AG09319 (cell line): ENCODE data around the gene RECQL5.

ENCODE experiments used
- DNase-seq: peaks from one replicate; pipeline ENCODE4 v3.0.0-alpha.2; 2010; ENCODE audit warnings: low read depth; ENCODE audit errors: extremely low read depth
- CTCF ChIP-seq: IDR thresholded peaks from 2 replicates; pipeline ENCODE4 v1.5.1; 2011; ENCODE audit warnings: low read depth, mild to moderate bottlenecking, inconsistent platforms, low read length, moderate library complexity

Gene RECQL5

GRCh38 chr17:75643643-75644017 is 23.3 kb downstream of the RECQL5 start:
- TF ChIP-seq CTCF: no peak
- no peak for DNase-seq

GRCh38 chr17:75642784-75643642 is 23.9 kb downstream of the RECQL5 start:
- TF ChIP-seq CTCF: no peak
- no peak for DNase-seq

- no peak for TF ChIP-seq CTCF
- no peak for DNase-seq
Observed at GRCh38 chr17:75642182-75642783, 24.7 kb downstream of the RECQL5 start.

- TF ChIP-seq CTCF: no peak
- no peak for DNase-seq
Observed at GRCh38 chr17:75641343-75641742, 25.6 kb downstream of the RECQL5 start.

- DNase-seq: no peak
Observed at GRCh38 chr17:75640556-75641119, 26.3 kb downstream of the RECQL5 start.

GRCh38 chr17:75639771-75640555 is 27.0 kb downstream of the RECQL5 start:
- TF ChIP-seq CTCF: no peak
- no peak for DNase-seq

More at GRCh38 chr17:75640556-75641119, 26.3 kb downstream of the RECQL5 start:
- TF ChIP-seq CTCF: no peak
